Ishikawa (cell line): ENCODE data around the gene MED12L.

Source experiments
- TAF1 ChIP-seq: IDR thresholded peaks from 2 replicates; pipeline ENCODE4 v1.6.1; 2012; ENCODE audit warnings: low read depth, mild to moderate bottlenecking
- TF ChIP-seq, protein P1 (sequence below): IDR thresholded peaks from 2 replicates; pipeline ENCODE4 v1.6.1; 2012

DNA sequence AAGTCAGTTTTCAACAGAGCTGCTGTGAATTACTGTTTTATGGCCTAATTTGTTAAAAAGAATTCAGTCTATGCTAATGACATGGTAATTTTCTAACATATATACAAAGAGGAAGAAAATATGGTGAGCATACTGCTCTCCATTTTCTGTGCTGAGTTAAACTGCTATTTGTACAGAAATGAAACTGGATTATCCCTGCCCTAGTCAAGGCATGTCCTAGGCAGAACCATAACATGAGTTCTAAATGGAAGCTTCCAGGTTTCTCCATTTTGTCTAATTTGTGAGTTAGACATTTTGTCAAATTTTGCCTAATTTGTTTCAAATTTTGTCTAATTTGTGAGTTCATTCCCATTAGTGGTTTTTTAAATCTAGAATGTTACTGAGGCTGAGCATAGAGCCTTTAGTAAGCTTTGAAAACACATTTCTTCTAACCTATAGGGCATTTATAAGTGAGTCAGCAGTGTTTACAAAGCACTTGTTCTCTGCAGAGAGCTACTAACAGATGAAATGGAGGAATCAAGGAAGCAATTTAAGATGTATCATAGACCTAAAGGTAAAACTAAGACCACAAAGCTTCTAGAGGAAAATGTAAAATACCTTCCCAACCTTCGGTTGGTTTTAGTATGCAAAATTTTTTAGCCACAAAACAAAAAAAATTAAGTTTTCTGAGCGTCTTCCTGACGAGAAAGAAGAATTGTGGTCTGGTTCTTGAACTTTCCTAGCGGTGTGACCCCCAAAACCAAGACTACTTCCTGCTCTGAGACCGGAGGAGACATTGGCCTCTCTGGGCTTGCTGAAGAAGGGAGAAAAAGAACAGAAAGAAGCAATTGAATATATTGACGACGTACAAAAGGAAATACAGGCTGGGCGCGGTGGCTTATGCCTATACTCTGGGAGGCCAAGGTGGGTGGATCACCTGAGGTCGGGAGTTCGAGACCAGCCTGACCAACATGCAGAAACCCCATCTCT lies 183.1 kb downstream of the MED12L start:
- TF ChIP-seq TAF1 = no peak
- TF ChIP-seq, protein P1, sequence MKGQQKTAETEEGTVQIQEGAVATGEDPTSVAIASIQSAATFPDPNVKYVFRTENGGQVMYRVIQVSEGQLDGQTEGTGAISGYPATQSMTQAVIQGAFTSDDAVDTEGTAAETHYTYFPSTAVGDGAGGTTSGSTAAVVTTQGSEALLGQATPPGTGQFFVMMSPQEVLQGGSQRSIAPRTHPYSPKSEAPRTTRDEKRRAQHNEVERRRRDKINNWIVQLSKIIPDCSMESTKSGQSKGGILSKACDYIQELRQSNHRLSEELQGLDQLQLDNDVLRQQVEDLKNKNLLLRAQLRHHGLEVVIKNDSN = no peak
